GDM1 (cell line): Measurements from ENCODE around the gene SMPD1.

Experiments
- DNase-seq: peaks from one replicate; lab custom pipeline; 2025; lab: John Stamatoyannopoulos, UW

Gene SMPD1

GRCh38 chr11:6414874-6415328 lies 24.6 kb downstream of the SMPD1 start:
- DNase-seq: no peak

- no peak for DNase-seq
Observed at GRCh38 chr11:6415797-6416196, 25.5 kb downstream of the SMPD1 start.

GRCh38 chr11:6417907-6418556 lies 27.8 kb downstream of the SMPD1 start:
- DNase-seq: no peak

GRCh38 chr11:6418557-6419008 lies 28.3 kb downstream of the SMPD1 start:
- no peak for DNase-seq

- no peak for DNase-seq
Observed at GRCh38 chr11:6419009-6419631, 28.8 kb downstream of the SMPD1 start, which contains the start of gene APBB1. APBB1 (minus strand) TSS chr11:6419094; CDS start chr11:6411347, 7,747 bp downstream.

GRCh38 chr11:6420677-6421076 lies 30.4 kb downstream of the SMPD1 start:
- no peak for DNase-seq

GRCh38 chr11:6427516-6427915 lies 37.2 kb downstream of the SMPD1 start:
- DNase-seq: no peak

- no peak for DNase-seq
Observed at GRCh38 chr11:6431861-6432260, 41.6 kb downstream of the SMPD1 start.

- DNase-seq: no peak
Observed at GRCh38 chr11:6433998-6434660, 43.9 kb downstream of the SMPD1 start.

- DNase-seq: no peak
Observed at GRCh38 chr11:6437423-6437822, 47.1 kb downstream of the SMPD1 start.

- peak; percentile 39 for DNase-seq
Observed at GRCh38 chr11:6437993-6438392, 47.7 kb downstream of the SMPD1 start.

- DNase-seq: peak; percentile 41
Observed at GRCh38 chr11:6438979-6439571, 48.8 kb downstream of the SMPD1 start.

- DNase-seq: no peak
Observed at GRCh38 chr11:6440906-6441358, 50.7 kb downstream of the SMPD1 start, which contains the start of gene HPX. HPX (minus strand) TSS chr11:6440987; CDS start chr11:6440963, 24 bp downstream.

- no peak for DNase-seq
Observed at GRCh38 chr11:6442441-6442840, 52.2 kb downstream of the SMPD1 start.

- peak; percentile 25 for DNase-seq
Observed at GRCh38 chr11:6443269-6444003, 53.2 kb downstream of the SMPD1 start.
